PC-3 (cell line): ENCODE measurements around the gene FAM117B. TPM values are rescaled to one million over a fixed set of nuclear protein-coding genes. Genes with fewer than 3 reads are reported as not detected.

Experiments used
- ATAC-seq: fragments of 200-7000 bp; cut with Tn5 transposase; 2 replicates; pipeline ENCODE4 v1.9.1; 2020; ENCODE audit warnings: mild to moderate bottlenecking, moderate library complexity
- BruUV-seq: library from RNA; stranded (reverse); fragments of 400-500 nt; replicated peaks from 2 replicates; lab custom pipeline; 2021; lab: Mats Ljungman, UMichigan
- CTCF ChIA-PET: fragments of 300-600 bp; sonication (Branson Sonifier 250); formaldehyde crosslinking; loops from one replicate; lab custom pipeline; 2022; ENCODE audit warnings: antibody characterized with exemption; lab: Charles Lee
- POLR2A ChIA-PET: fragments of 300-600 bp; sonication (Branson Sonifier 250); formaldehyde crosslinking; loops from one replicate; lab custom pipeline; 2022; ENCODE audit warnings: antibody characterized with exemption; ENCODE audit not compliant: unreplicated experiment; lab: Charles Lee
- DNase-seq: peaks from one replicate; pipeline ENCODE4 v3.0.0-alpha.2; 2015
- H2AFZ ChIP-seq: fragments of 300-600 bp; sonication (generic); 2 replicates; pipeline ENCODE4 v1.6.0; 2016; ENCODE audit warnings: antibody characterized with exemption, low read length
- H3F3A ChIP-seq: fragments of 300-600 bp; sonication (generic); one replicate; pipeline ENCODE4 v1.6.0; 2017; ENCODE audit warnings: antibody characterized with exemption, low read length, control low read depth, mild to moderate bottlenecking; ENCODE audit not compliant: unreplicated experiment
- H3K27ac ChIP-seq: fragments of 300-600 bp; sonication (generic); 2 replicates; pipeline ENCODE4 v1.5.1; 2016; ENCODE audit warnings: mild to moderate bottlenecking, low read length
- H3K27me3 ChIP-seq: fragments of 300-600 bp; sonication (generic); 2 replicates; pipeline ENCODE4 v1.6.1; 2016; ENCODE audit warnings: low read length, mixed read lengths
- H3K36me3 ChIP-seq: fragments of 300-600 bp; sonication (generic); 2 replicates; pipeline ENCODE4 v1.6.1; 2016; ENCODE audit warnings: low read depth, mixed run types, low read length, mixed read lengths
- H3K4me1 ChIP-seq: fragments of 300-600 bp; sonication (generic); 2 replicates; pipeline ENCODE4 v1.5.1; 2016; ENCODE audit warnings: low read length; ENCODE audit not compliant: insufficient read depth
- H3K4me2 ChIP-seq: fragments of 300-600 bp; sonication (generic); 2 replicates; pipeline ENCODE4 v1.6.0; 2016; ENCODE audit warnings: low read length
- H3K4me3 ChIP-seq: fragments of 300-600 bp; sonication (generic); 2 replicates; pipeline ENCODE4 v1.5.1; 2016; ENCODE audit warnings: mild to moderate bottlenecking, low read length, mixed read lengths
- H3K79me2 ChIP-seq: fragments of 300-600 bp; sonication (generic); 2 replicates; pipeline ENCODE4 v1.6.1; 2017; ENCODE audit warnings: low read length, mixed read lengths
- H3K9ac ChIP-seq: fragments of 300-600 bp; sonication (generic); 2 replicates; pipeline ENCODE4 v1.6.0; 2016; ENCODE audit warnings: mild to moderate bottlenecking, low read length
- H3K9me2 ChIP-seq: fragments of 300-600 bp; sonication (generic); replicated peaks from 2 replicates; pipeline ENCODE4 v1.6.1; 2016; ENCODE audit warnings: mixed run types, low read length, mixed read lengths
- H3K9me3 ChIP-seq: fragments of 300-600 bp; sonication (generic); 2 replicates; pipeline ENCODE4 v1.6.1; 2016; ENCODE audit warnings: low read length, mixed read lengths
- H4K20me1 ChIP-seq: fragments of 300-600 bp; sonication (generic); 2 replicates; pipeline ENCODE4 v1.6.1; 2016; ENCODE audit warnings: low read length, mixed read lengths
- EZH2 ChIP-seq: fragments of 300-600 bp; sonication (generic); IDR thresholded peaks from one replicate; pipeline ENCODE4 v1.6.1; 2017; ENCODE audit warnings: antibody characterized with exemption, mild to moderate bottlenecking, low read length; ENCODE audit not compliant: unreplicated experiment
- EZH2phosphoT487 ChIP-seq: fragments of 300-600 bp; sonication (generic); IDR thresholded peaks from 2 replicates; pipeline ENCODE4 v1.6.1; 2018; ENCODE audit warnings: mild to moderate bottlenecking, antibody characterized with exemption, low read length, borderline replicate concordance
- intact Hi-C: fragments of 100-400 bp; cut with micrococcal nuclease; formaldehyde crosslinking; loops from 2 replicates; pipeline ENCODE4 v1.9.0; 2023
- total RNA-seq: library from RNA; depleted of rRNA; stranded (reverse); fragments of >200 nt; gene quantifications from 2 replicates; pipeline ENCODE4 v1.2.3, GENCODE V29; 2014
- TF ChIP-seq, protein P1 (sequence below): fragments of 300-600 bp; sonication (generic); conservative IDR thresholded peaks from 2 replicates; pipeline ENCODE4 v1.5.1; 2017; ENCODE audit warnings: antibody characterized with exemption, low read depth, mild to moderate bottlenecking, low read length

The FAM117B gene
- total RNA-seq, 1 experiment from 2014 or later: 2.2 TPM

DNA sequence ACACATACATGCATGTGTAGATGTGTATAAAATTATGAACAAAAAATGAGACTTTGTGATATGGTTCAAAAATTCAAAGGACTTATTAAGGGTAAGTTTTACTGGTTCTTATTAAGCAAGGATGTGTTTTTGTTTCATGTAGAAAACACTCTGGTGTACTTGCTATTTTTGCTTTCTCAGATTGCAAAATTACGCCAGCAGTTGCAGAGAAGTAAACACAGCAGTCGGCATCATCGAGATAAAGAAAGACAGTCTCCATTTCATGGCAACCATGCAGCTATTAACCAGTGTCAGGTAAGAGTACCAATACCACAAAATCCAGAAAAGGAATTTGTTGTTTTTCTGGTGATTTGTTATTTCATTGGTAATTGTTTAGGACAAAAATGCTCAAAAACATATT lies 91.3 kb downstream of the FAM117B start:
- POLR2A ChIA-PET: no interaction called here

DNA sequence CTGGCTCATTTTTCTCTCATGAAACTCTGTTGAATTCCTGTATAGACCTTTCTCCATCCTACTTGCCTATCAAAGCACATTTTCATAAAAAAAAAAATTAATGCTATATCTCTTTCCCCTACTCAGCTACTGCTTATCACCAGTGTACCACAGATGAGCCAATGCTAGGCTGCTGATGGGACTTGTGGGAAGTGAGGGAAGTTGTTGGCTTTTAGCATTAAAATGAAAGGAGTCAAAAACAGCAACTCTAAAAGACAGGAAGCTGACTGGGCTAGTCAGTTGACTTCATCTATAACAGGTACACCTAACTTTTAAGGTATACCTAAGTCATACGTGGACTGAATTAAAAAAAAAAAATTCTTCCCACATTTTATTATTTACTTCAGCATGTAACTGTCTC lies 102.1 kb downstream of the FAM117B start:
- intact Hi-C loops: no loop called here
- no TSS peak for BruUV-seq
- H2AFZ ChIP-seq: no peak overlapping the region
- ChIA-PET CTCF (no interaction called here), POLR2A (no interaction called here)
- no peak overlapping the region for H3K9ac ChIP-seq
- no peaks in the 10 kb centered on the region for H3F3A ChIP-seq
- peaks cover 4% of the 10 kb centered on the region; the same call in 1 of the 2 replicates for H3K36me3 ChIP-seq
- H3K4me2 ChIP-seq: no peak overlapping the region
- no peaks in the 10 kb centered on the region for H3K9me2 ChIP-seq
- no peaks in the 10 kb centered on the region for H3K27me3 ChIP-seq
- TF ChIP-seq EZH2 (no peak), EZH2phosphoT487 (no peak)
- TF ChIP-seq, protein P1, sequence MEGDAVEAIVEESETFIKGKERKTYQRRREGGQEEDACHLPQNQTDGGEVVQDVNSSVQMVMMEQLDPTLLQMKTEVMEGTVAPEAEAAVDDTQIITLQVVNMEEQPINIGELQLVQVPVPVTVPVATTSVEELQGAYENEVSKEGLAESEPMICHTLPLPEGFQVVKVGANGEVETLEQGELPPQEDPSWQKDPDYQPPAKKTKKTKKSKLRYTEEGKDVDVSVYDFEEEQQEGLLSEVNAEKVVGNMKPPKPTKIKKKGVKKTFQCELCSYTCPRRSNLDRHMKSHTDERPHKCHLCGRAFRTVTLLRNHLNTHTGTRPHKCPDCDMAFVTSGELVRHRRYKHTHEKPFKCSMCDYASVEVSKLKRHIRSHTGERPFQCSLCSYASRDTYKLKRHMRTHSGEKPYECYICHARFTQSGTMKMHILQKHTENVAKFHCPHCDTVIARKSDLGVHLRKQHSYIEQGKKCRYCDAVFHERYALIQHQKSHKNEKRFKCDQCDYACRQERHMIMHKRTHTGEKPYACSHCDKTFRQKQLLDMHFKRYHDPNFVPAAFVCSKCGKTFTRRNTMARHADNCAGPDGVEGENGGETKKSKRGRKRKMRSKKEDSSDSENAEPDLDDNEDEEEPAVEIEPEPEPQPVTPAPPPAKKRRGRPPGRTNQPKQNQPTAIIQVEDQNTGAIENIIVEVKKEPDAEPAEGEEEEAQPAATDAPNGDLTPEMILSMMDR: no peak
- no peak for ATAC-seq
- H3K27ac ChIP-seq: no peak overlapping the region
- no peak for DNase-seq
- H3K4me3 ChIP-seq: no peak overlapping the region
- H3K9me3 ChIP-seq: no peaks in the 10 kb centered on the region
- H3K79me2 ChIP-seq: no peaks in the 10 kb centered on the region
- H4K20me1 ChIP-seq: no peaks in the 10 kb centered on the region
- H3K4me1 ChIP-seq: no peaks in the 10 kb centered on the region

More for the DNA sequence above, 91.3 kb downstream of the FAM117B start:
- Histone ChIP-seq H3K27ac (no peak overlapping the region), H2AFZ (no peak overlapping the region), H3K9ac (no peak overlapping the region), H3K9me2 (no peaks in the 10 kb centered on the region), H3K79me2 (no peaks in the 10 kb centered on the region), H3K4me2 (no peak overlapping the region), H3K36me3 (no peaks in the 10 kb centered on the region), H3K9me3 (no peaks in the 10 kb centered on the region), H4K20me1 (no peaks in the 10 kb centered on the region), H3F3A (no peaks in the 10 kb centered on the region), H3K4me3 (no peak overlapping the region), H3K27me3 (no peaks in the 10 kb centered on the region), H3K4me1 (no peaks in the 10 kb centered on the region)
- CTCF ChIA-PET: no interaction called here
- no peak for ATAC-seq
- intact Hi-C loops: no loop called here
- TF ChIP-seq EZH2phosphoT487 (no peak), EZH2 (no peak)
- TF ChIP-seq, protein P1: no peak
- DNase-seq: no peak
- BruUV-seq: no TSS peak

DNA sequence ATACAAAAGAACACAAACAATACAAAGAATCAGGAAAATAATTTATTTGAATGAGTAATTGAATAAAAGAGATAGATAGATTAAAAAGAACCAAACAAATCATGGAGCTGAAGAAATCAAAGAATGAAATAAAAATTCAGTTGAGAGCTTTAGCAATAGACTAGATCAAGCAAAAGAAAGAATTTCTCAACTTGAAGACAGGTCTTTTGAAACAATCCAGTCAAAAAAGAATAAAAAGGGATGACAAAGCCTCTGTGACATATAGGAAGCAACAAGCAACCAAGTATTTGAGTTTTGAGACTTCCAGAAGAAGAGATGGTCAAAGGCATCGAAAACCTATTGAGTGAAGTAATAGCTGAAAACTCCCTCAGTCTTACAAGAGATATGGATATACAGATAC lies 108.8 kb downstream of the FAM117B start:
- Histone ChIP-seq H3K9me3 (peaks cover 11% of the 10 kb centered on the region), H3K27me3 (no peaks in the 10 kb centered on the region), H3K36me3 (peaks cover 15% of the 10 kb centered on the region; the same call in 1 of the 2 replicates), H3K79me2 (no peaks in the 10 kb centered on the region), H3K4me1 (no peaks in the 10 kb centered on the region), H3K4me3 (no peak overlapping the region), H3F3A (no peaks in the 10 kb centered on the region), H2AFZ (no peak overlapping the region), H3K9ac (no peak overlapping the region), H4K20me1 (no peaks in the 10 kb centered on the region), H3K4me2 (no peak overlapping the region), H3K9me2 (no peaks in the 10 kb centered on the region), H3K27ac (no peak overlapping the region)
- no peak for TF ChIP-seq EZH2
- no peak for TF ChIP-seq EZH2phosphoT487
- TF ChIP-seq, protein P1: no peak
- ChIA-PET POLR2A (no interaction called here), CTCF (no interaction called here)
- BruUV-seq: no TSS peak
- ATAC-seq (no peak), DNase-seq (no peak)
- intact Hi-C loops: no loop called here
